IMR-90 (cell line): ENCODE data around the gene DIP2A. TPM values are rescaled to one million over a fixed set of nuclear protein-coding genes. Genes with fewer than 3 reads are reported as not detected.

Source experiments
- ATAC-seq: fragments of 200-7000 bp; cut with Tn5 transposase; 2 replicates; pipeline ENCODE4 v1.9.1; 2020; ENCODE audit warnings: low read depth, mild to moderate bottlenecking, moderate library complexity
- BruUV-seq: library from RNA; stranded (reverse); fragments of 400-500 nt; replicated peaks from 2 replicates; lab custom pipeline; 2021; lab: Mats Ljungman, UMichigan
- CTCF ChIA-PET: fragments of 300-600 bp; formaldehyde crosslinking; extraction: SDS; loops from one replicate; lab custom pipeline; 2021; ENCODE audit warnings: antibody characterized with exemption; lab: Yijun Ruan, JAX
- POLR2A ChIA-PET: fragments of 300-600 bp; sonication (Branson Sonifier 250); formaldehyde crosslinking; loops from one replicate; lab custom pipeline; 2022; ENCODE audit warnings: antibody characterized with exemption; ENCODE audit not compliant: unreplicated experiment; lab: Charles Lee
- DNase-seq: peaks from one replicate; pipeline ENCODE4 v3.0.0; 2013
- H2AFZ ChIP-seq: replicated peaks from 2 replicates; pipeline ENCODE3; 2013; ENCODE audit warnings: low read length, mild to moderate bottlenecking; ENCODE audit not compliant: poor library complexity
- H2AK5ac ChIP-seq: 2 replicates; pipeline ENCODE4 v1.6.1; 2013; ENCODE audit warnings: low read depth, low read length, inconsistent platforms
- H2AK9ac ChIP-seq: replicated peaks from 2 replicates; pipeline ENCODE3; 2013; ENCODE audit warnings: mild to moderate bottlenecking, low read depth, low read length, moderate library complexity; ENCODE audit not compliant: poor library complexity
- H2BK120ac ChIP-seq: 2 replicates; pipeline ENCODE4 v1.6.1; 2013; ENCODE audit warnings: low read depth, low read length, inconsistent platforms
- H2BK15ac ChIP-seq: 3 replicates; pipeline ENCODE4 v1.6.1; 2013; ENCODE audit warnings: low read depth, low read length, inconsistent platforms
- H2BK20ac ChIP-seq: 2 replicates; pipeline ENCODE4 v1.6.1; 2013; ENCODE audit warnings: low read depth, mild to moderate bottlenecking, inconsistent platforms, low read length, moderate library complexity
- H2BK5ac ChIP-seq: 2 replicates; pipeline ENCODE4 v1.6.1; 2013; ENCODE audit warnings: mild to moderate bottlenecking, low read depth, low read length, inconsistent platforms; ENCODE audit not compliant: poor library complexity, severe bottlenecking
- H3K14ac ChIP-seq: replicated peaks from 2 replicates; pipeline ENCODE4 v1.6.1; 2013; ENCODE audit warnings: low read depth, low read length, inconsistent platforms
- H3K18ac ChIP-seq: 2 replicates; pipeline ENCODE4 v1.6.1; 2013; ENCODE audit warnings: low read depth, low read length, control low read depth
- H3K23ac ChIP-seq: 2 replicates; pipeline ENCODE4 v1.6.1; 2013; ENCODE audit warnings: low read depth, low read length, inconsistent platforms
- H3K27ac ChIP-seq: 2 replicates; pipeline ENCODE4 v1.5.1; 2013; ENCODE audit warnings: mild to moderate bottlenecking, control low read depth, low read length; ENCODE audit not compliant: insufficient read depth
- H3K27me3 ChIP-seq: 2 replicates; pipeline ENCODE4 v1.6.1; 2013; ENCODE audit warnings: low read length; ENCODE audit not compliant: control insufficient read depth, insufficient read depth
- H3K36me3 ChIP-seq: 2 replicates; pipeline ENCODE4 v1.6.1; 2013; ENCODE audit warnings: low read length, mixed read lengths; ENCODE audit not compliant: control insufficient read depth, insufficient read depth
- H3K4ac ChIP-seq: 2 replicates; pipeline ENCODE4 v1.6.1; 2013; ENCODE audit warnings: low read depth, low read length, inconsistent platforms
- H3K4me1 ChIP-seq: 2 replicates; pipeline ENCODE4 v1.6.1; 2013; ENCODE audit warnings: low read length, mixed read lengths; ENCODE audit not compliant: control insufficient read depth, insufficient read depth
- H3K4me2 ChIP-seq: 2 replicates; pipeline ENCODE4 v1.6.1; 2013; ENCODE audit warnings: low read depth, mild to moderate bottlenecking, control low read depth, low read length, moderate library complexity
- H3K4me3 ChIP-seq: 2 replicates; pipeline ENCODE4 v1.5.1; 2013; ENCODE audit warnings: low read depth, mild to moderate bottlenecking, control low read depth, low read length, moderate library complexity; ENCODE audit not compliant: insufficient read depth
- H3K56ac ChIP-seq: 2 replicates; pipeline ENCODE4 v1.6.1; 2013; ENCODE audit warnings: low read length, inconsistent platforms; ENCODE audit not compliant: insufficient read depth; ENCODE audit errors: extremely low read depth
- H3K79me1 ChIP-seq, 2 experiments: 2 replicates each; pipeline ENCODE4 v1.6.1; 2013; ENCODE audit warnings: low read length in 2 of 2, inconsistent platforms in 1 of 2, low read depth in 1 of 2
- H3K9ac ChIP-seq: 2 replicates; pipeline ENCODE4 v1.6.1; 2013; ENCODE audit warnings: low read depth, low read length, control low read depth
- H3K9me1 ChIP-seq: 2 replicates; pipeline ENCODE4 v1.6.1; 2013; ENCODE audit warnings: low read length, inconsistent platforms; ENCODE audit not compliant: insufficient read depth
- H3K9me3 ChIP-seq: 2 replicates; pipeline ENCODE4 v1.6.1; 2013; ENCODE audit warnings: low read length; ENCODE audit not compliant: control insufficient read depth, insufficient read depth
- H4K20me1 ChIP-seq: 2 replicates; pipeline ENCODE4 v1.6.1; 2013; ENCODE audit warnings: low read length, inconsistent platforms; ENCODE audit not compliant: insufficient read depth
- H4K5ac ChIP-seq: 2 replicates; pipeline ENCODE4 v1.6.1; 2013; ENCODE audit warnings: mild to moderate bottlenecking, low read depth, low read length, control low read depth
- H4K8ac ChIP-seq, 2 experiments: 2 replicates each; pipeline ENCODE4 v1.6.1; 2013; ENCODE audit warnings: low read depth in 2 of 2, low read length in 2 of 2, control low read depth in 1 of 2, inconsistent platforms in 1 of 2
- H4K91ac ChIP-seq: 2 replicates; pipeline ENCODE4 v1.6.1; 2013; ENCODE audit warnings: low read depth, low read length, inconsistent platforms; ENCODE audit not compliant: insufficient read depth
- BHLHE40 ChIP-seq: fragments of 150-350 bp; IDR thresholded peaks from 2 replicates; pipeline ENCODE4 v1.6.1; 2016; ENCODE audit warnings: mild to moderate bottlenecking, low read depth, low read length
- CEBPB ChIP-seq: IDR thresholded peaks from 2 replicates; pipeline ENCODE4 v1.6.1; 2012; ENCODE audit warnings: low read depth, low read length, improper control_type of control experiment
- CHD1 ChIP-seq: IDR thresholded peaks from 2 replicates; pipeline ENCODE4 v1.6.1; 2012; ENCODE audit warnings: low read depth, low read length, improper control_type of control experiment
- CTCF ChIP-seq: conservative IDR thresholded peaks from 2 replicates; pipeline ENCODE4 v1.5.1; 2012; ENCODE audit warnings: mild to moderate bottlenecking, low read depth, low read length, improper control_type of control experiment
- ELK1 ChIP-seq: fragments of 150-350 bp; IDR thresholded peaks from 2 replicates; pipeline ENCODE4 v1.6.1; 2016; ENCODE audit warnings: low read depth, mild to moderate bottlenecking, low read length, moderate library complexity, borderline replicate concordance
- FOS ChIP-seq: fragments of 150-350 bp; IDR thresholded peaks from 2 replicates; pipeline ENCODE4 v1.6.1; 2016; ENCODE audit warnings: low read depth, low read length
- MAFK ChIP-seq: IDR thresholded peaks from 2 replicates; pipeline ENCODE4 v1.6.1; 2012; ENCODE audit warnings: low read depth, low read length, improper control_type of control experiment
- MAZ ChIP-seq: IDR thresholded peaks from 2 replicates; pipeline ENCODE4 v1.6.1; 2012; ENCODE audit warnings: low read depth, mild to moderate bottlenecking, low read length, improper control_type of control experiment, moderate library complexity, borderline replicate concordance
- MXI1 ChIP-seq: IDR thresholded peaks from 2 replicates; pipeline ENCODE4 v1.6.1; 2012; ENCODE audit warnings: low read depth, mild to moderate bottlenecking, low read length, moderate library complexity, borderline replicate concordance
- NFE2L2 ChIP-seq: fragments of 150-350 bp; IDR thresholded peaks from 2 replicates; pipeline ENCODE4 v1.6.1; 2016; ENCODE audit warnings: low read depth, mild to moderate bottlenecking, low read length
- RAD21 ChIP-seq: IDR thresholded peaks from 2 replicates; pipeline ENCODE4 v1.6.1; 2012; ENCODE audit warnings: low read length, improper control_type of control experiment
- RCOR1 ChIP-seq: IDR thresholded peaks from 2 replicates; pipeline ENCODE4 v1.6.1; 2012; ENCODE audit warnings: mild to moderate bottlenecking, low read length, improper control_type of control experiment; ENCODE audit not compliant: insufficient replicate concordance
- RFX5 ChIP-seq: IDR thresholded peaks from 2 replicates; pipeline ENCODE4 v1.8.0; 2012; ENCODE audit warnings: low read depth, mild to moderate bottlenecking, low read length, moderate library complexity
- SMC3 ChIP-seq: fragments of 150-350 bp; IDR thresholded peaks from 2 replicates; pipeline ENCODE4 v1.6.1; 2016; ENCODE audit warnings: low read depth, mild to moderate bottlenecking, antibody characterized with exemption, low read length, moderate library complexity
- USF2 ChIP-seq: fragments of 150-350 bp; IDR thresholded peaks from 2 replicates; pipeline ENCODE4 v1.6.1; 2017; ENCODE audit warnings: mild to moderate bottlenecking, antibody characterized with exemption, low read length, low read depth
- WGBS, 2 experiments: methylation state at CpG; one replicate each; pipeline versions ENCODE4 v1.1.5 to v1.1.7; 2013; ENCODE audit warnings: missing lambda C conversion rate in 2 of 2; ENCODE audit not compliant: insufficient read length in 1 of 2; ENCODE audit errors: extremely low coverage in 2 of 2; 5-methylcytosine and 5-hydroxymethylcytosine counted together
- dilution Hi-C: fragments of 300-500 bp; cut with HindIII; formaldehyde crosslinking; loops from one replicate; pipeline ENCODE4 v1.14.3; 2018; ENCODE audit warnings: low sequenced_read_pairs; ENCODE audit not compliant: unreplicated experiment
- in situ Hi-C: fragments of 300-500 bp; cut with MboI; formaldehyde crosslinking; loops from 3 replicates; pipeline ENCODE4 v1.14.3; 2019; ENCODE audit warnings: low sequenced_read_pairs, inconsistent platforms, mixed read lengths
- intact Hi-C: fragments of 100-400 bp; cut with micrococcal nuclease; formaldehyde crosslinking; loops from 2 replicates; pipeline ENCODE4 v1.10.0; 2022
- polyA plus RNA-seq, 3 experiments: library from polyadenylated mRNA; depleted of rRNA; stranded (reverse); fragments of >200 nt; gene quantifications; 2 replicates each; pipeline ENCODE4 v1.2.3, GENCODE V29; 2012; ENCODE audit warnings: low replicate concordance in 1 of 3
- total RNA-seq: library from RNA; depleted of rRNA; stranded (reverse); fragments of >200 nt; gene quantifications from 2 replicates; pipeline ENCODE4 v1.2.3, GENCODE V29; 2012

Gene DIP2A
- total and polyA plus RNA-seq, 2 of the 4 experiments (the other 2 are of a cell fraction): 17.9 to 24.3 TPM

GRCh38 chr21:46509741-46510502 is 51.2 kb downstream of the DIP2A start:
- in situ Hi-C loops (no loop called here), intact Hi-C loops (no loop called here), dilution Hi-C loops (no loop called here)
- no peaks in the 10 kb centered on the region for H4K20me1 ChIP-seq
- ChIA-PET CTCF (no interaction called here), POLR2A (no interaction called here)
- ATAC-seq (peak; percentile 72), DNase-seq (peak; percentile 81)
- H3K14ac ChIP-seq: no peak overlapping the region
- peaks cover 2% of the 10 kb centered on the region; the same call in 1 of the 2 replicates for H3K4me1 ChIP-seq
- peaks cover 3% of the 10 kb centered on the region for H3K9me1 ChIP-seq
- WGBS, 2 experiments: 100% methylated on average over 1 of the region's 11 CpGs; no CpG with 5 or more reads in 1 of the 2 experiments
- H4K91ac ChIP-seq: no peak overlapping the region
- no peak overlapping the region for H3K23ac ChIP-seq
- H2BK20ac ChIP-seq: no peak overlapping the region
- no peak overlapping the region for H3K4me2 ChIP-seq
- H3K79me1 ChIP-seq: peaks cover 0 to under 1% of the 10 kb centered on the region in 2 experiments; a peak in 3 of 4 replicates
- H3K27ac ChIP-seq: no peak overlapping the region
- no peak overlapping the region for H2AFZ ChIP-seq
- H2BK5ac ChIP-seq: no peak overlapping the region
- H3K27me3 ChIP-seq: no peaks in the 10 kb centered on the region
- no peaks in the 10 kb centered on the region for H3K9me3 ChIP-seq
- no peak overlapping the region for H3K18ac ChIP-seq
- H3K4me3 ChIP-seq: no peak overlapping the region
- H3K56ac ChIP-seq: no peak overlapping the region
- H2AK5ac ChIP-seq: no peak overlapping the region
- no TSS peak for BruUV-seq
- H3K9ac ChIP-seq: no peak overlapping the region
- no peak overlapping the region for H2BK120ac ChIP-seq
- H3K4ac ChIP-seq: no peak overlapping the region
- no peak overlapping the region for H2AK9ac ChIP-seq
- no peak overlapping the region for H2BK15ac ChIP-seq
- no peak overlapping the region for H4K5ac ChIP-seq
- H3K36me3 ChIP-seq: peaks cover 26% of the 10 kb centered on the region
- no peak overlapping the region for H4K8ac ChIP-seq
- TF ChIP-seq NFE2L2: no peak
- no peak for TF ChIP-seq SMC3
- TF ChIP-seq RCOR1: no peak
- no peak for TF ChIP-seq MXI1
- no peak for TF ChIP-seq ELK1
- TF ChIP-seq RAD21: no peak
- TF ChIP-seq FOS: no peak
- TF ChIP-seq MAFK: no peak
- TF ChIP-seq CEBPB: no peak
- TF ChIP-seq CTCF: no peak
- TF ChIP-seq MAZ: no peak
- TF ChIP-seq BHLHE40: no peak
- TF ChIP-seq CHD1: no peak
- TF ChIP-seq RFX5: no peak
- TF ChIP-seq USF2: no peak
